Panc1 (cell line): Measurements from ENCODE around the gene SARDH. TPM values are rescaled to one million over a fixed set of nuclear protein-coding genes. Genes with fewer than 3 reads are reported as not detected.

ENCODE experiments used
- ATAC-seq: fragments of 200-7000 bp; cut with Tn5 transposase; 2 replicates; pipeline ENCODE4 v1.9.1; 2020; ENCODE audit warnings: mild to moderate bottlenecking, moderate library complexity
- BruUV-seq: library from RNA; stranded (reverse); fragments of 400-500 nt; replicated peaks from 2 replicates; lab custom pipeline; 2021; lab: Mats Ljungman, UMichigan
- CTCF ChIA-PET: fragments of 300-600 bp; sonication (Branson Sonifier 250); formaldehyde crosslinking; loops from one replicate; lab custom pipeline; 2022; ENCODE audit warnings: antibody characterized with exemption; lab: Charles Lee
- POLR2A ChIA-PET: fragments of 300-600 bp; sonication (Branson Sonifier 250); formaldehyde crosslinking; loops from one replicate; lab custom pipeline; 2022; ENCODE audit warnings: antibody characterized with exemption; lab: Charles Lee
- DNase-seq: peaks from one replicate; pipeline ENCODE4 v3.0.0-alpha.2; 2010; ENCODE audit warnings: low read depth, low spot score
- H3K27ac ChIP-seq: 2 replicates; pipeline ENCODE4 v1.5.1; 2011; ENCODE audit warnings: mild to moderate bottlenecking, low read length, inconsistent platforms
- H3K27me3 ChIP-seq: fragments of 200-500 bp; sonication (Bioruptor generic); 2 replicates; pipeline ENCODE4 v1.6.0; 2014; ENCODE audit warnings: low read length, inconsistent platforms; ENCODE audit not compliant: control insufficient read depth, insufficient read depth
- H3K36me3 ChIP-seq: fragments of 200-500 bp; sonication (Bioruptor generic); 2 replicates; pipeline ENCODE4 v1.5.1; 2014; ENCODE audit warnings: inconsistent platforms, mild to moderate bottlenecking, low read length, moderate library complexity; ENCODE audit not compliant: control insufficient read depth, insufficient read depth
- H3K4me1 ChIP-seq: 2 replicates; pipeline ENCODE4 v1.5.1; 2011; ENCODE audit warnings: inconsistent platforms, mild to moderate bottlenecking, low read length, moderate library complexity; ENCODE audit not compliant: control insufficient read depth, insufficient read depth
- H3K4me3 ChIP-seq, 2 experiments: 2 replicates each; pipeline ENCODE4 v1.5.1; 2011 to 2012; ENCODE audit warnings: low read depth in 2 of 2, low read length in 2 of 2, mild to moderate bottlenecking in 2 of 2, inconsistent platforms in 1 of 2, moderate library complexity in 1 of 2
- H3K9me3 ChIP-seq: fragments of 200-500 bp; sonication (Bioruptor generic); 2 replicates; pipeline ENCODE4 v1.5.1; 2014; ENCODE audit warnings: low read depth, mild to moderate bottlenecking, inconsistent platforms, low read length, moderate library complexity; ENCODE audit not compliant: control insufficient read depth, insufficient read depth
- POLR2AphosphoS5 ChIP-seq: IDR thresholded peaks from 2 replicates; pipeline ENCODE4 v1.6.1; 2012; ENCODE audit warnings: mild to moderate bottlenecking, low read depth, low read length, moderate library complexity
- REST ChIP-seq, 2 experiments: IDR thresholded peaks; 2 replicates each; pipeline ENCODE4 v1.6.1; 2011 to 2012; ENCODE audit warnings: low read depth in 2 of 2, control low read depth in 1 of 2, low read length in 1 of 2, mild to moderate bottlenecking in 1 of 2, moderate library complexity in 1 of 2; ENCODE audit not compliant: insufficient read depth in 1 of 2
- SIN3A ChIP-seq: IDR thresholded peaks from 2 replicates; pipeline ENCODE4 v1.6.1; 2012; ENCODE audit warnings: low read depth, mild to moderate bottlenecking, low read length, moderate library complexity, borderline replicate concordance; ENCODE audit not compliant: insufficient read depth
- TCF7L2 ChIP-seq: IDR thresholded peaks from 2 replicates; pipeline ENCODE4 v1.6.1; 2011; ENCODE audit warnings: mild to moderate bottlenecking, low read depth, low read length, inconsistent platforms
- in situ Hi-C: cut with HindIII; loops from 2 replicates; pipeline ENCODE4 v1.10.0; 2016; ENCODE audit warnings: low sequenced_read_pairs, low pct_unique_long_range_greater_than_20kb
- intact Hi-C: fragments of 100-400 bp; cut with micrococcal nuclease; formaldehyde crosslinking; loops from one replicate; pipeline ENCODE4 v1.10.0; 2022; ENCODE audit not compliant: unreplicated experiment
- total RNA-seq: library from RNA; stranded (reverse); gene quantifications from one replicate; pipeline ENCODE4 v1.2.1, GENCODE V29; 2021; ENCODE audit not compliant: unreplicated experiment
- TF ChIP-seq, protein P1 (sequence below): fragments of 450-650 bp; IDR thresholded peaks from 2 replicates; pipeline ENCODE4 v1.5.1; 2017; ENCODE audit warnings: mild to moderate bottlenecking

SARDH gene
- total RNA-seq, 1 experiment from 2014 or later: 0.13 TPM

GRCh38 chr9:133772581-133772980 lies 34.4 kb upstream of the SARDH start:
- Histone ChIP-seq H3K27me3 (no peaks in the 10 kb centered on the region), H3K4me1 (no peaks in the 10 kb centered on the region), H3K36me3 (no peaks in the 10 kb centered on the region), H3K27ac (no peak overlapping the region), H3K4me3 (no peak overlapping the region), H3K9me3 (no peaks in the 10 kb centered on the region)
- ChIA-PET POLR2A (no interaction called here), CTCF (no interaction called here)
- DNase-seq: no peak
- in situ Hi-C loops (no loop called here), intact Hi-C loops (no loop called here)
- no TSS peak for BruUV-seq
- ATAC-seq: no peak
- no peak for TF ChIP-seq SIN3A
- TF ChIP-seq, protein P1, sequence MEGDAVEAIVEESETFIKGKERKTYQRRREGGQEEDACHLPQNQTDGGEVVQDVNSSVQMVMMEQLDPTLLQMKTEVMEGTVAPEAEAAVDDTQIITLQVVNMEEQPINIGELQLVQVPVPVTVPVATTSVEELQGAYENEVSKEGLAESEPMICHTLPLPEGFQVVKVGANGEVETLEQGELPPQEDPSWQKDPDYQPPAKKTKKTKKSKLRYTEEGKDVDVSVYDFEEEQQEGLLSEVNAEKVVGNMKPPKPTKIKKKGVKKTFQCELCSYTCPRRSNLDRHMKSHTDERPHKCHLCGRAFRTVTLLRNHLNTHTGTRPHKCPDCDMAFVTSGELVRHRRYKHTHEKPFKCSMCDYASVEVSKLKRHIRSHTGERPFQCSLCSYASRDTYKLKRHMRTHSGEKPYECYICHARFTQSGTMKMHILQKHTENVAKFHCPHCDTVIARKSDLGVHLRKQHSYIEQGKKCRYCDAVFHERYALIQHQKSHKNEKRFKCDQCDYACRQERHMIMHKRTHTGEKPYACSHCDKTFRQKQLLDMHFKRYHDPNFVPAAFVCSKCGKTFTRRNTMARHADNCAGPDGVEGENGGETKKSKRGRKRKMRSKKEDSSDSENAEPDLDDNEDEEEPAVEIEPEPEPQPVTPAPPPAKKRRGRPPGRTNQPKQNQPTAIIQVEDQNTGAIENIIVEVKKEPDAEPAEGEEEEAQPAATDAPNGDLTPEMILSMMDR: no peak
- no peak for TF ChIP-seq POLR2AphosphoS5

DNA sequence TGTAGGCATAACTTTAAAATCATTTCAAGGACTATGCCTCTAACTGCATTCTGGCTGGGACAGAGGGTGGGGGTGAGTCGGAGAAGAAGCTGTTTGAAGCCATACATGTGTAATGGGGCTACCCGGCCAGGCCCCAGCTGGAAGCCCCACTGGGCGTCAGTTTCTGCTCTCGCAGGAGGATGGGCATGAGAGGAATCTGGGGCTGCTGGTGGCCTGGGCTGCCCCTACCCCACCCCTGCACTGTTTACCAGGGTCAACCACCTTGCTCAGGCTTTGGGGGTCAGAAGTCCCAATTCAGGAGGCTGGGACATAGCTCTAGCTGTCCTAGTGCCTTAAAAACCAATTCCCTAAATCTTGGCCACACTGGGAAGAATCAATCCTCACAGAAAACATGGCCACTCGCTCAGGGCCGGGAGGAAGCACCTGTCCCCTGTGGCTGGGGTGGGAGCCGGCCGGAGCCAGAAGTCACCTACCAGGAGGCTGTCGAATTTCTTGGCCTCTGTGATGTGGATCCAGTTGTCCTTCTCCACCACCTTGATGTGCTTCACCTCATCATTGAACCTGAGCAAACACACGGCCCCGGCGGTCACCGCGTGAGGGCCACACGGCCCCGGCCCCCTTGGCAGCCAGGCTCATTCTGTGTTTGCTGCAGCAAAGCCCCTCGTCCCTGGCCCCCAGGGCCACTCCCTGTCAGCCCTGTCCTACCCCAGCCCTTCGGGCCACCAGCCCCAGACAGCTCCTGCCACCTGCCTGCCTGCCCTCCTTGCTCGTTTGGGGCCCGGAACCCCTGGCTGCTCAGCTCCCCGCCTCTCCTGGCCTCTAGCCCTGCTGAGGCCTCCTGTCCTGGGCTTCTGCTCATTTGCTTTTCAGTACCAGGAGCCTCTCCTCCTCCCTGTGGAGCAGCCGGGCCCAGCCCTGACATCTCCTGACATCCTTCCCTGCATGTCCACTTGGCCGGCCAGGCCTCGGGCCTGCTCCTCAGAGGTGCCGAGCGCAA lies 33.6 kb upstream of the SARDH start:
- no peaks in the 10 kb centered on the region for H3K36me3 ChIP-seq
- POLR2A ChIA-PET: no interaction called here
- no peaks in the 10 kb centered on the region for H3K27me3 ChIP-seq

More for the DNA sequence above, 33.6 kb upstream of the SARDH start:
- Histone ChIP-seq H3K9me3 (no peaks in the 10 kb centered on the region), H3K4me3 (no peak overlapping the region), H3K4me1 (no peaks in the 10 kb centered on the region), H3K27ac (no peak overlapping the region)
- CTCF ChIA-PET: no interaction called here
- no peak for ATAC-seq
- in situ Hi-C loops (no loop called here), intact Hi-C loops (no loop called here)
- DNase-seq: no peak
- no TSS peak for BruUV-seq
- TF ChIP-seq TCF7L2: no peak
- TF ChIP-seq, protein P1: no peak
- TF ChIP-seq SIN3A: no peak
- TF ChIP-seq POLR2AphosphoS5: no peak
- TF ChIP-seq REST (IDR thresholded peaks at IDR 0.05; ENCODE audit: insufficient read depth in 1 of 2, low read depth in 2 of 2, low read length in 1 of 2): no peak
